GM10266 (cell line): ENCODE measurements around the gene LMNA.
A peak's percentile ranks its signal among the peaks of the same experiment; 100 is the strongest.

Experiments
- DNase-seq: peaks from one replicate; pipeline ENCODE4 v3.0.0; 2012; ENCODE audit errors: extremely low spot score
- CTCF ChIP-seq: IDR thresholded peaks from 2 replicates; pipeline ENCODE4 v1.5.1; 2012; ENCODE audit warnings: mild to moderate bottlenecking, low read depth; ENCODE audit not compliant: control insufficient read depth, insufficient read depth; ENCODE audit errors: missing control alignments

LMNA gene

GRCh38 chr1:156148216-156148615, 33.7 kb downstream of the LMNA start:
- DNase-seq = no peak

DNA sequence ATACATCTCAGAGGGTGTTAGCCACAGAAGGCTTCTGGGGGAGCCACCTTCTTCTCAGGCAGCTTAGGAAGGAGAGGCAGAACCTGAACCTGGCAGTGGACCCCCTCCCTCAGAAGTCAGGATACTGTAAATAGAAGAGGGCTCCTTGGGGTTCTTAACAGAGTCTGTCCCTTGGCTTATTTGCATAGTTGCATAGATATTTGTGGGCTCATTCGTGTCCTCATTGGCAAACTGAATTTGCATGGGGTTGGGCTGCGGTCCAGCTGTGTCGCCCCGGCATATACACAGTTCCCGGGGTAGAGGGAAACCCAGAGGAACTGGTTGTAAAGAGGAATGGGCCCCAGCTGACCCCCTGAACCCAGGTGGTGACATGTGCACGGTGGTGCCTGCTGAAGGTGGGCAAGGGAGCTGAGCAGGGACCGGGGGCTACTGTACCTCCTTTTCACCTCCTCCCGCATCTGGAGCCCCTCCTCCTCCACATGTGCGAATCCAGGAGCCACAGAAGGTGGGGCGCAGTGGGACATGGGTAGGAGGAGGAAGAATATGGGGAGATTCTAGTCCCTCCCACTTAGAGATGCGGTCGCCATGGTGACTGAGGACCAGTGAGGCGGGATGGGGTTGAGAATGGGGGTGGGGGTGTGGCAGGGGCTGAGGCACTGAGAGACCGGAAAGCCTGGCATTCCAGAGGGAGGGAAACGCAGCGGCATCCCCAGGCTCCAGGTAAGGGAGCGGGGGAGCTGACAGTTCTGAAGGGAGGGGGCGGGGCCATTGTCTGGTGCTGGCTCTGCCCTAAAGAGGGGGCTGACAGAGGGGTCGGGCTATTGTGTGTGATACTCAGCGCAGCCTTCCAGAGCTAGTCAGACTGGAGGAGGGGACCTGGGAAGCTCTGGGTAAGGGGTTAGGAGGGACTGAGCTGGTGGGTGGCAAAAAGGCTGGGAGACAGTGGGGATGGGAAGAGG, 35.1 kb downstream of the LMNA start:
- no peak for TF ChIP-seq CTCF
- peak; percentile 70 for DNase-seq

More at GRCh38 chr1:156148216-156148615, 33.7 kb downstream of the LMNA start:
- no peak for TF ChIP-seq CTCF

GRCh38 chr1:156150333-156151011, 36.0 kb downstream of the LMNA start:
- DNase-seq = no peak
- no peak for TF ChIP-seq CTCF

DNA sequence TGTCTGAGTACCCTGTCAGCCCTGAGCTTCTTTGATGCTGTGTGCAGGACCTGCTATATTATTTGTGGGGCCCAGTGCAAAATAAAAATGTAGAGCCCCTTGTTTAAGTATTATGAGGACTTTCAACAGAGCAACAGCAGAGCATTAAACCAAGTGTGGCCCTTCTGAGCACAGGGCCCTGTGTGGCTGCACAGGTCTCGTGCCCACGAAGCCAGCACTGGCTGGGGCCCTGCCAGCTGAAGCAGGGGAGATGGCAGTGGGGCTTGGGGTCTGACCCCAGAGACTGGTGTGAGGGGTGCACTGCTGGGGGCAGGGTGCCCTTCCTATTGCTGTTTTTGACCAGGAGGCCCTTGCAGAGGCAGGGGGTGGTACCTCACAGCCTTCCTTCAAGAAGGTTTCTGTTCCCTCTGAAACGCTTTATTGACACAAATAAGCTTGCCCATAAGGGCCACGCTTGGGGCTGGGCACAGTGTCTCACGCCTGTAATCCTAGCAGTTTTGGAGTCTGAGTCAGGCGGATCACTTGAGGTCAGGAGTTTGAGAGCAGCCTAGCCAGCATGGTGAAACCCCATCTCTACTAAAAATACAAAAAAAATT, 36.7 kb downstream of the LMNA start:
- no peak for DNase-seq

GRCh38 chr1:156152628-156153027, 38.1 kb downstream of the LMNA start:
- DNase-seq = no peak
- TF ChIP-seq CTCF = no peak

More for the DNA sequence above, 36.7 kb downstream of the LMNA start:
- no peak for TF ChIP-seq CTCF

DNA sequence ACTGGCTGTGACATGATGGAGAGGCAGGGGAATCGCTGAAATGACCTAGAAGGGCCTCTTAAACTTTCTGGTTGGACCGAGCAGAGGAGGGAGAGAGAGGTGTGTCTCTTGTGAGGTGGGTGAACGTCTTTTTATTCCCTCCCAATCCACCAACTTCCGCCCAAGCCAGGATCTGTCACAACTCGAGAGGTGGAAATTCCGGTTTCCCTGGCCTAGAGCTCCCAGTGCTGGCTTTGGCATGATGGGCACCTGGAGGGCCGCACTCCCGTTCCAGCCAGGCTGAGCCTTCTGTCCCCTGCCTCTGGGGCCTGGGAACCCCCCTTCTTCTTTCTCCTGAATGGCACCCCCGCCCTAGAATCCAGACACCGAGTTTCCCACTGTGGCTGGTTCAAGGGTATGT, 38.9 kb downstream of the LMNA start, which contains the start of gene SEMA4A:
Gene SEMA4A (plus strand): TSS at position 224 of the 400 bp plus-strand sequence. CDS start 994 bp downstream, outside the sequence.
- no peak for DNase-seq
- no peak for TF ChIP-seq CTCF
